ENCODE data around the gene FLACC1. TPM values are rescaled to one million over a fixed set of nuclear protein-coding genes. Genes with fewer than 3 reads are reported as not detected.
A peak's percentile ranks its signal among the peaks of the same experiment; 100 is the strongest.

FLACC1 gene
- total RNA-seq, 1 donor from 2014 or later = 0.69 TPM

- no peak for DNase-seq (ENCODE audit: low spot score, unreplicated experiment)
- H3K4me3 Mint-ChIP-seq (ENCODE audit: low read depth) = no peak within 1 kb of the TSS
Observed at GRCh38 chr2:201260302-201260800, 96.8 kb downstream of the FLACC1 start, which contains the start of gene CASP8. Gene CASP8 (plus strand): TSS chr2:201260536. CDS start chr2:201266487, 5,951 bp downstream.

GRCh38 chr2:201258666-201259615 is 98.2 kb downstream of the FLACC1 start:
- DNase-seq (ENCODE audit: low spot score, unreplicated experiment) = no peak
- TF ChIP-seq CTCF (IDR thresholded peaks at IDR 0.05; ENCODE audit: unreplicated experiment) = no peak

More at GRCh38 chr2:201260302-201260800, 96.8 kb downstream of the FLACC1 start, which contains the start of gene CASP8:
- H3K36me3 Mint-ChIP-seq (ENCODE audit: insufficient read depth) = no peaks in the 10 kb centered on the region
- H3K27me3 Mint-ChIP-seq = no peaks in the 10 kb centered on the region
- H3K9me3 Mint-ChIP-seq (ENCODE audit: low read depth) = no peaks in the 10 kb centered on the region
- no peak for TF ChIP-seq CTCF (IDR thresholded peaks at IDR 0.05; ENCODE audit: unreplicated experiment)
- peaks cover 11% of the 10 kb centered on the region for H3K4me1 Mint-ChIP-seq (ENCODE audit: low read depth)
- no peak within 1 kb of the TSS for H3K27ac Mint-ChIP-seq

GRCh38 chr2:201257956-201258665 is 99.0 kb downstream of the FLACC1 start:
- H3K27ac Mint-ChIP-seq = peak overlapping the region; percentile 90
- DNase-seq (ENCODE audit: low spot score, unreplicated experiment) = no peak
- H3K9me3 Mint-ChIP-seq (ENCODE audit: low read depth) = no peaks in the 10 kb centered on the region
- H3K4me3 Mint-ChIP-seq (ENCODE audit: low read depth) = peak overlapping the region; percentile 72
- H3K4me1 Mint-ChIP-seq (ENCODE audit: low read depth) = peaks cover 20% of the 10 kb centered on the region
- no peak for TF ChIP-seq CTCF (IDR thresholded peaks at IDR 0.05; ENCODE audit: unreplicated experiment)
- no peaks in the 10 kb centered on the region for H3K36me3 Mint-ChIP-seq (ENCODE audit: insufficient read depth)
- no peaks in the 10 kb centered on the region for H3K27me3 Mint-ChIP-seq

More at GRCh38 chr2:201258666-201259615, 98.2 kb downstream of the FLACC1 start:
- H3K4me3 Mint-ChIP-seq (ENCODE audit: low read depth) = peak overlapping the region; percentile 72
- peaks cover 20% of the 10 kb centered on the region for H3K4me1 Mint-ChIP-seq (ENCODE audit: low read depth)
- no peaks in the 10 kb centered on the region for H3K27me3 Mint-ChIP-seq
- H3K9me3 Mint-ChIP-seq (ENCODE audit: low read depth) = no peaks in the 10 kb centered on the region
- H3K27ac Mint-ChIP-seq = peak overlapping the region; percentile 90
- no peaks in the 10 kb centered on the region for H3K36me3 Mint-ChIP-seq (ENCODE audit: insufficient read depth)

GRCh38 chr2:201257381-201257955 is 99.7 kb downstream of the FLACC1 start:
- DNase-seq (ENCODE audit: low spot score, unreplicated experiment) = no peak
- peak overlapping the region; percentile 72 for H3K4me3 Mint-ChIP-seq (ENCODE audit: low read depth)
- no peak for TF ChIP-seq CTCF (IDR thresholded peaks at IDR 0.05; ENCODE audit: unreplicated experiment)
- peak overlapping the region; percentile 64 for H3K27ac Mint-ChIP-seq
- no peaks in the 10 kb centered on the region for H3K9me3 Mint-ChIP-seq (ENCODE audit: low read depth)
- H3K36me3 Mint-ChIP-seq (ENCODE audit: insufficient read depth) = no peaks in the 10 kb centered on the region
- peaks cover 20% of the 10 kb centered on the region for H3K4me1 Mint-ChIP-seq (ENCODE audit: low read depth)
- H3K27me3 Mint-ChIP-seq = no peaks in the 10 kb centered on the region

GRCh38 chr2:201256082-201256481 is 101.1 kb downstream of the FLACC1 start:
- no peak overlapping the region for H3K4me3 Mint-ChIP-seq (ENCODE audit: low read depth)
- H3K36me3 Mint-ChIP-seq (ENCODE audit: insufficient read depth) = no peaks in the 10 kb centered on the region
- no peaks in the 10 kb centered on the region for H3K27me3 Mint-ChIP-seq
- TF ChIP-seq CTCF (IDR thresholded peaks at IDR 0.05; ENCODE audit: unreplicated experiment) = no peak
- DNase-seq (ENCODE audit: low spot score, unreplicated experiment) = no peak
- no peak overlapping the region for H3K27ac Mint-ChIP-seq
- H3K9me3 Mint-ChIP-seq (ENCODE audit: low read depth) = no peaks in the 10 kb centered on the region
- H3K4me1 Mint-ChIP-seq (ENCODE audit: low read depth) = peaks cover 20% of the 10 kb centered on the region

Measured in progenitor cell of endocrine pancreas (in vitro differentiated cells).